Karpas-422 (cell line): ENCODE data around the gene HNF4A. TPM values are rescaled to one million over a fixed set of nuclear protein-coding genes. Genes with fewer than 3 reads are reported as not detected.

Source experiments
- DNase-seq: peaks from one replicate; pipeline ENCODE4 v3.0.0-alpha.2; 2015
- H2AFZ ChIP-seq: fragments of 200-600 bp; sonication (generic); 2 replicates; pipeline ENCODE4 v1.6.1; 2014; ENCODE audit warnings: antibody characterized with exemption, low read length, mixed read lengths
- H3K27ac ChIP-seq: fragments of 200-600 bp; sonication (generic); 2 replicates; pipeline ENCODE4 v1.5.1; 2014; ENCODE audit warnings: mild to moderate bottlenecking, low read length, moderate library complexity
- H3K27me3 ChIP-seq: fragments of 200-600 bp; sonication (generic); 2 replicates; pipeline ENCODE4 v1.6.1; 2014; ENCODE audit warnings: low read length, mixed read lengths
- H3K36me3 ChIP-seq: fragments of 200-600 bp; sonication (generic); 2 replicates; pipeline ENCODE4 v1.6.1; 2014; ENCODE audit warnings: low read length, mixed read lengths; ENCODE audit not compliant: insufficient read depth
- H3K4me1 ChIP-seq: fragments of 200-600 bp; sonication (generic); 2 replicates; pipeline ENCODE4 v1.6.1; 2014; ENCODE audit warnings: mild to moderate bottlenecking, low read length, mixed read lengths
- H3K4me2 ChIP-seq: fragments of 200-600 bp; sonication (generic); 2 replicates; pipeline ENCODE4 v1.6.1; 2014; ENCODE audit warnings: low read length, low read depth, mild to moderate bottlenecking; ENCODE audit not compliant: poor library complexity, severe bottlenecking
- H3K4me3 ChIP-seq: fragments of 200-600 bp; sonication (generic); 2 replicates; pipeline ENCODE4 v1.5.1; 2014; ENCODE audit warnings: mild to moderate bottlenecking, antibody characterized with exemption, low read length, mixed read lengths
- H3K79me2 ChIP-seq: fragments of 200-600 bp; sonication (generic); 2 replicates; pipeline ENCODE4 v1.6.1; 2014; ENCODE audit warnings: mild to moderate bottlenecking, low read length, mixed read lengths
- H3K9ac ChIP-seq: fragments of 200-600 bp; sonication (generic); 2 replicates; pipeline ENCODE4 v1.6.0; 2014; ENCODE audit warnings: low read length
- H3K9me2 ChIP-seq: fragments of 200-600 bp; sonication (generic), shearing (Covaris generic); replicated peaks from 2 replicates; pipeline ENCODE4 v1.6.0; 2014; ENCODE audit warnings: mild to moderate bottlenecking, low read length, moderate library complexity; ENCODE audit not compliant: insufficient read depth
- H3K9me3 ChIP-seq: fragments of 300-700, 200-600 bp; sonication (generic); 2 replicates; pipeline ENCODE4 v1.6.1; 2014; ENCODE audit warnings: low read length, mixed read lengths
- H4K20me1 ChIP-seq: fragments of 200-600 bp; sonication (generic); 2 replicates; pipeline ENCODE4 v1.6.1; 2014; ENCODE audit warnings: mild to moderate bottlenecking, antibody characterized with exemption, low read length, low read depth; ENCODE audit not compliant: insufficient read depth
- total RNA-seq: library from RNA; depleted of rRNA; stranded (reverse); fragments of >200 nt; shearing (Covaris generic); gene quantifications from 2 replicates; pipeline ENCODE4 v1.2.3, GENCODE V29; 2014; ENCODE audit warnings: low replicate concordance

HNF4A gene
- total RNA-seq, 1 experiment from 2014 or later = not detected

DNA sequence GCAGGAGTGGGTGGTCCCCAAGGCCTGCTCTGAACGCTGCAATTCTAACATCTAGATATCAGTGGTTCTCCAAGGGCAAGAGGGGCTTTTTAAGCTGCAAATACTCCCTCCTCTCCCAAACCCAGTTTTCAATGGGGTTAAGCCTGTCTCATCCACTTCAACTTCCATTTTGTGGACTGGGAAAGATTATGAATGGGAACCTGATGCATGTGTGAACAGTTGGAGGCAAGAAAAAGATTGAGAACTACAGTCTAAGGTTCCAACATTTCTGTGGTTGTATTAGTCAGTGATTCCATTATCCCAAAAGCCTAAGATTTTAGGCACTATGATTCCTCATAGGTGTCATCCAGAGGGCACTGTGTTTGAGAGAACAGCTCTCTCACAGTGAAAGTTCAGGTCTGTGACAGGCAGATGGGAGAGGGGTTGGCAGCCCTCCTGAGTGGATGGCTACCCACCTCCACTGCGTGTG lies 53.7 kb downstream of the HNF4A start:
- DNase-seq = no peak

DNA sequence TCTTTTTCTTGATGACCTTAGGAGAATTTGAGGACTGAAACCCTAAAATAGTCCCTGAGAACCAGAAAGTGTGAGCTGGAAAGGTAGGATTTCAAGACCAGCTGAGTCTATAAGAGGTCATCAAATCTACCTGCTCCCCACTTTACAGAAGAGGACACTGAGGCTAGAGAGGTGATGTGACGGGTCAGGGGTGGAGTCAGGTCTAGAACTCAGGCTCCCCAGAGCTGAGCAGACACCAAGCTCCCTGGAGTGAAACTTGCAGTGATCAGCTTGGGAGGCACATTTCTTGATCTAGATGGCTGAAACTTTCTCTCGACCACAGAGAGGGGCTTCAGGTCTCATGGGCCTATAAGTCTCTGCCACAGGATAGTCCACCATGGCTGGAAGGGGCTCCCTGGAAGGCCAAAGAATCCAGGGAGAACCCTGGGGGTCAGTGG lies 55.1 kb downstream of the HNF4A start:
- no peak overlapping the region for H3K27ac ChIP-seq
- no peaks in the 10 kb centered on the region for H3K9me3 ChIP-seq
- H3K9ac ChIP-seq = no peak overlapping the region
- no peaks in the 10 kb centered on the region for H4K20me1 ChIP-seq
- H3K36me3 ChIP-seq = no peaks in the 10 kb centered on the region
- no peaks in the 10 kb centered on the region for H3K27me3 ChIP-seq
- H3K4me2 ChIP-seq = no peak overlapping the region
- no peaks in the 10 kb centered on the region for H3K79me2 ChIP-seq
- no peaks in the 10 kb centered on the region for H3K4me1 ChIP-seq
- no peak overlapping the region for H2AFZ ChIP-seq
- no peak for DNase-seq
- no peaks in the 10 kb centered on the region for H3K9me2 ChIP-seq
- H3K4me3 ChIP-seq = no peak overlapping the region

More for the DNA sequence above, 53.7 kb downstream of the HNF4A start:
- Histone ChIP-seq H4K20me1 (no peaks in the 10 kb centered on the region), H3K9me3 (no peaks in the 10 kb centered on the region), H3K4me2 (no peak overlapping the region), H3K27me3 (no peaks in the 10 kb centered on the region), H3K9ac (no peak overlapping the region), H3K4me3 (no peak overlapping the region), H3K36me3 (no peaks in the 10 kb centered on the region), H3K9me2 (no peaks in the 10 kb centered on the region), H3K79me2 (no peaks in the 10 kb centered on the region), H2AFZ (no peak overlapping the region), H3K27ac (no peak overlapping the region), H3K4me1 (no peaks in the 10 kb centered on the region)

DNA sequence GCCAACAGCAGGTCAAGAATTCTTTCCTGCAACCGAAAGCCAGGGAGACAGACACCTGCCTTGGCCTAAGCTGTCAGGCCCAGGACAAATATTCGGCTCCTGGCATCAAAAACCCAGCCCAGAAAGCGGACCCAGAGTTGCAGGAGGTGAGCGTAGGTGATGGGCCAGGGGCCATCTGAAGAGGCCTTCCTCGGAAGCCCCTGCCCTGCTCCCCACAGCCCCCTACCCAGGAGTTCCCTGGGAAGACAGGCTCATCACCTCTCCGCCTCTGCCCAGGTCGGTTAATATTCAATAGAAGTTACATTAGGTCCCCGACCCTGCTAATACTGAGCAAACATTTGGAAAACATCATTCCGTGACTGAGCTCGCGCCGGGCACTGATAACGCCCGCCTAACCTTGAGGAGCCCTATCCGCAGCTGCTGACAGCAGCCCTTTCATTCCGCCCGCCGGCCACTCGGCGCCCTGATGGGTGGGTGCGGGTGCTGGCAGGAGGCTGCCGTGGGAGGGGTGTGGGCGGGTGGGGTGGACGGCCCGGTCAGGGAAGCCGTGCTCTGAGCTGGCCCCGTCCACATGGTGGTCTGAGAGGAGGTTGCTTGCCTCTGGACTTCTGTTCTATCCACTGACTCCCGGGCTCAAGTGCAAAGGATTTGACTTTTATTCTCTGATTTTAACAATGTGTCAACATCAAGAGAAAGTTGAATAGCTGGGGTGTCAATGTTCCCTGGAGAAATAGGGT lies 55.7 kb downstream of the HNF4A start:
- Histone ChIP-seq H3K27ac (no peak overlapping the region), H4K20me1 (no peaks in the 10 kb centered on the region), H3K9ac (no peak overlapping the region), H3K79me2 (no peaks in the 10 kb centered on the region), H3K9me2 (no peaks in the 10 kb centered on the region), H3K4me2 (no peak overlapping the region), H3K4me1 (no peaks in the 10 kb centered on the region), H3K27me3 (no peaks in the 10 kb centered on the region), H2AFZ (no peak overlapping the region), H3K36me3 (no peaks in the 10 kb centered on the region), H3K9me3 (no peaks in the 10 kb centered on the region), H3K4me3 (no peak overlapping the region)
- DNase-seq = no peak

DNA sequence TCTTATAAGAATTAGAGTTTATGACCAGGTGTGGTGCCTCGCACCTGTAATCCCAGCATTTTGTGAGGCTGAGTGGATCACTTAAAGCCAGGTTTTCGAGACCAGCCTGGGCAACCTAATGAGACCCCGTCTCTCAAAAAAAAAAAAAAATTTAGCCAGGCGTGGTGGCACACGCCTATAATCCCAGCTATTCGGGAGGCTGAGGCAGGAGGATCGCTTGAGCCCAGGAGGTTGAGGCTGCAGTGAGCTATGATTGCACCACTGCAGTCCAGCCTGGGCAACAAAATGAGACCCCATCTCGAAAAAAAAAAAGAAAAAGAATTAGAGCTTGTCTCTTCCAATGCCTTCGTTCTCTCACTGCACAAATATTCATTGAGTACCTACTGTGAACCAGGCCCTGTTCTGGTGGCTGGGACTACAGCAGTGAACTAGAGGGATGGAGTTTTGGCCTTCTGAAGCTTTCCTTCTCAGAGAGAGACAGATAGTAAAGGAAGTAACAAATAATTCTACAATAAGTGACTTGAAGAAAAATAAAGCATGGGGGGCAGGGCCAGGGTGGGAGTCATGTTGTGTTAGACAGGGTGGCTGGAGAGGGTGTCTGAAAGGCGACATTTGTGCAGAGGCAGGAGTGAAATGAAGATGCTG lies 56.4 kb downstream of the HNF4A start:
- Histone ChIP-seq H3K36me3 (no peaks in the 10 kb centered on the region), H3K9ac (no peak overlapping the region), H3K9me3 (no peaks in the 10 kb centered on the region), H3K4me3 (no peak overlapping the region), H3K27me3 (no peaks in the 10 kb centered on the region), H3K4me2 (no peak overlapping the region), H3K27ac (no peak overlapping the region), H3K79me2 (no peaks in the 10 kb centered on the region), H3K4me1 (no peaks in the 10 kb centered on the region), H4K20me1 (no peaks in the 10 kb centered on the region), H2AFZ (no peak overlapping the region), H3K9me2 (no peaks in the 10 kb centered on the region)
- no peak for DNase-seq

DNA sequence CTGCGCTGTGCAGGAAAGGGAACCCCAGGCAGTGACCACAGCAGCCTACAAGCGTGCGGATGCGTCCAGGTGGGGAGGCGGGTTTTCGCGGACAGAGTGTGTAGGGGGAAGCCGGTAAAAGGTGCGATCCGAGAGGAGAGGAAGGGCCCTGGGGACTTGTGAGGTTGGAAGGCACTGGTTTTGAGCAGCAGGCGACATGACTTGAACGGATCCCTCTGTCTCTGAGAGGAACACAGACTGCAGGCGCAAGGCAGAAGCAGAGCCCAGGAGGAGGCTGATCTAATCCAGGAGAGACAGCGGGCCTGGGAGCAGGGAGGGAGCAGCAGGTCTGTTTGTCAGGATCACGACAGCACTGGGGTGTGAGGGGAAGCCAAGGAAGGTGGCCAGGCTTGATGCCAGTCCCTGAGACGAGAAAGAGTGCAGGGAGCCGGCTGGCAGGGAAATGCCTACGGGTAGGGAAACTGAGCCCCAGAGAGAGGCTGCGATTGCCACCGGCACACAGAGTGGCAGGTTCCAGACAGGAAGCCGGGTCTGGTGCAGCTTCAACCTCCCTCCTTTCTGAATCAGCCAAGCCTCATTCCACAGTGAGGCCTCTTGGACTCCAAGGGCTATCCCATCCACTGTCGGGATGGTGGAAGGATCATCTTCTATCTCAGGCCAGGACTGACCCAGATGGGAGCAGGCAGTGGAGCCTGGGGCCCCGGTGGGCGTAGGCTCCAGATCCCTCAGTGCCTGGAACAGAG lies 57.1 kb downstream of the HNF4A start:
- no peak for DNase-seq
- H3K9ac ChIP-seq = no peak overlapping the region

DNA sequence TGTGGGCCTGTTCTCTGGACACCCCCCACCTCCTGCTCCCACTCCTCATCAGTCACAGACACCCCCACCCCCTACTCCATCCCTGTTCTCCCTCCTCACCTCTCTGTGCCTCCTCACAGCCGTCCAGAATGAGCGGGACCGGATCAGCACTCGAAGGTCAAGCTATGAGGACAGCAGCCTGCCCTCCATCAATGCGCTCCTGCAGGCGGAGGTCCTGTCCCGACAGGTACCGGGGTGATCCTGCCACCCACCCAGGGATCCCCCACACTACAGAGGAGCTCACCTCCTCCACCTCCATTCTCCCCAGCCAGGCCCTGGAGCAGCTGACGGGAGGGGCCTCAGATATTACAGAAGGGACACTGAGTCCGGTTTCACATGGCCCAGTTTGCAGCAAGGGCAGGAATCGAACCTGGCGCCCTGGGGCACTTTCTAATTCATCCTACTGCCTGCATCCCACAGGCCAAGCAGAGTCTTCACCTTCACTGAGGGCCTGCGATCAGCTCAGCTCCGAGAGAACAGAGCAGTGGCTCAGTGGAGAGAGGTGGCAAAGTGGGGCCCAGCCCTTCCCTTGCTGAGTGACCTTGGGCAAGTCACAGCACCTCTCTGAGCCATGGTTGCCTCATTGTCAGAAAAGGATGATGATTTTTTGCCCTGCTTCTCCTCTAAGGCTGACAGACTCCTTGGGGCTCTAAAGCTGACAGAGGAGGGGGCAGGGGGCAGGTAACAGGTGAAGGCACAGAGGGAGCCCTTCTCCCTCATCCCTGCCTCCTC lies 58.3 kb downstream of the HNF4A start:
- no peak overlapping the region for H3K4me2 ChIP-seq
- H3K79me2 ChIP-seq = no peaks in the 10 kb centered on the region
- H4K20me1 ChIP-seq = no peaks in the 10 kb centered on the region
- H3K4me3 ChIP-seq = no peak overlapping the region
- H3K27me3 ChIP-seq = no peaks in the 10 kb centered on the region
- H3K9me3 ChIP-seq = no peaks in the 10 kb centered on the region
- no peaks in the 10 kb centered on the region for H3K36me3 ChIP-seq
- H3K9ac ChIP-seq = no peak overlapping the region
- H3K27ac ChIP-seq = no peak overlapping the region
- no peak overlapping the region for H2AFZ ChIP-seq
- H3K9me2 ChIP-seq = no peaks in the 10 kb centered on the region
- no peak for DNase-seq
- H3K4me1 ChIP-seq = no peaks in the 10 kb centered on the region

More for the DNA sequence above, 57.1 kb downstream of the HNF4A start:
- no peaks in the 10 kb centered on the region for H3K4me1 ChIP-seq
- H3K27me3 ChIP-seq = no peaks in the 10 kb centered on the region
- H3K79me2 ChIP-seq = no peaks in the 10 kb centered on the region
- no peak overlapping the region for H3K4me2 ChIP-seq
- H3K27ac ChIP-seq = no peak overlapping the region
- no peak overlapping the region for H3K4me3 ChIP-seq
- no peak overlapping the region for H2AFZ ChIP-seq
- H3K36me3 ChIP-seq = no peaks in the 10 kb centered on the region
- H3K9me2 ChIP-seq = no peaks in the 10 kb centered on the region
- no peaks in the 10 kb centered on the region for H4K20me1 ChIP-seq
- no peaks in the 10 kb centered on the region for H3K9me3 ChIP-seq

DNA sequence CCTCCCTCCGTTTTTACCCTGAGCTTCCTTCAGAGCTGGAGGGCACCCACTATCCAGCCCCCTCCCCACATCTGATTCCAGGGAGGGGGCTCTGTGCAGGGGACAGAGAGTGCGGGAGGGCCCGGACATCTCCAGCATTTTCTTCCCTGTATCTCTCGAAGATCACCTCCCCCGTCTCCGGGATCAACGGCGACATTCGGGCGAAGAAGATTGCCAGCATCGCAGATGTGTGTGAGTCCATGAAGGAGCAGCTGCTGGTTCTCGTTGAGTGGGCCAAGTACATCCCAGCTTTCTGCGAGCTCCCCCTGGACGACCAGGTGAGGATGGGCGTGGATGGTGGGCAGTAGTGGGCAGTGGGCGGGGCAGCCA lies 58.8 kb downstream of the HNF4A start:
- Histone ChIP-seq H2AFZ (no peak overlapping the region), H3K36me3 (no peaks in the 10 kb centered on the region), H3K9me2 (no peaks in the 10 kb centered on the region), H3K4me2 (no peak overlapping the region), H3K4me1 (no peaks in the 10 kb centered on the region), H3K27me3 (no peaks in the 10 kb centered on the region), H3K9me3 (no peaks in the 10 kb centered on the region), H3K27ac (no peak overlapping the region), H3K79me2 (no peaks in the 10 kb centered on the region), H3K9ac (no peak overlapping the region), H4K20me1 (no peaks in the 10 kb centered on the region), H3K4me3 (no peak overlapping the region)
- DNase-seq = no peak

DNA sequence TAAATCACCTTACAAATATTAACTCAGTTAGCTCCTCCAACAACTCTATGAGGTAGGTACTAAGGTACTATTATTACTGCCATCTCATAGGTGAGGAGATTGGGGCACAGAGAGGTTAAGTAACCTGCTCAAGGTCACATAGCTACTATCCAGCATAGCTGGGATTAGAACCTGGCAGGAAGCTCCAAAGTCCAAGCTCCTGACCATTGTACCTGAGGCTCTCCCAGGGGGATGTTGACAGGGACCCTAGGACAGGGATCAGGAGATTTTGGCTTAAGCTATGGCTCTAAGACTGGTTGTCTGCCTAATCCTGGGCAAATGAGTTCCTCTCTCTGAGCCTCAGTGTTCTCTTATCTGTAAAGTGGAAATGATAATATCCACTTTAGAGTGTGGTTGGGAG lies 59.3 kb downstream of the HNF4A start:
- Histone ChIP-seq H3K9me3 (no peaks in the 10 kb centered on the region), H3K9ac (no peak overlapping the region), H3K4me3 (no peak overlapping the region), H3K4me1 (no peaks in the 10 kb centered on the region), H2AFZ (no peak overlapping the region), H3K27ac (no peak overlapping the region), H3K27me3 (no peaks in the 10 kb centered on the region), H3K36me3 (no peaks in the 10 kb centered on the region), H3K9me2 (no peaks in the 10 kb centered on the region), H3K79me2 (no peaks in the 10 kb centered on the region), H4K20me1 (no peaks in the 10 kb centered on the region), H3K4me2 (no peak overlapping the region)
- no peak for DNase-seq
